ENCODE data around the gene RTL9.

DNA sequence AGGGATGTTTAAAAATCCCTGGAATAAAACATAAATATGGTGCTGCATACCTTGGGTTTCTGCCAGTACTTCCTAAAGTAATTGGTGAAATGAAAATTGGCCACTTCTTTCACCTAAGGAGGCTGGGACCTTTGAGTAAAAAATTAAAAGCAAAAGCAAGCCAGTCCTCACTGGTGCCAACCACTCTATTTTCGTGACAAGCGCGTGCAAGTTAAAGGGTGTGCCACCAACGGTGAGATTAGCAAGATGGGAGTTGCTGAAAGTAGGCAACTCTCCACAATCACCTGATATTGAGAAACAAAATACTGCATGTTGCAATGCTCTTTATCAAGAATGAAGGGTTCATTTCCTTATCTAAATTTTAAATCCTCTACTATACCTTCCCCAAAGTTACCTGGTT is 19.7 kb upstream of the RTL9 start:
- TF ChIP-seq, protein P1, sequence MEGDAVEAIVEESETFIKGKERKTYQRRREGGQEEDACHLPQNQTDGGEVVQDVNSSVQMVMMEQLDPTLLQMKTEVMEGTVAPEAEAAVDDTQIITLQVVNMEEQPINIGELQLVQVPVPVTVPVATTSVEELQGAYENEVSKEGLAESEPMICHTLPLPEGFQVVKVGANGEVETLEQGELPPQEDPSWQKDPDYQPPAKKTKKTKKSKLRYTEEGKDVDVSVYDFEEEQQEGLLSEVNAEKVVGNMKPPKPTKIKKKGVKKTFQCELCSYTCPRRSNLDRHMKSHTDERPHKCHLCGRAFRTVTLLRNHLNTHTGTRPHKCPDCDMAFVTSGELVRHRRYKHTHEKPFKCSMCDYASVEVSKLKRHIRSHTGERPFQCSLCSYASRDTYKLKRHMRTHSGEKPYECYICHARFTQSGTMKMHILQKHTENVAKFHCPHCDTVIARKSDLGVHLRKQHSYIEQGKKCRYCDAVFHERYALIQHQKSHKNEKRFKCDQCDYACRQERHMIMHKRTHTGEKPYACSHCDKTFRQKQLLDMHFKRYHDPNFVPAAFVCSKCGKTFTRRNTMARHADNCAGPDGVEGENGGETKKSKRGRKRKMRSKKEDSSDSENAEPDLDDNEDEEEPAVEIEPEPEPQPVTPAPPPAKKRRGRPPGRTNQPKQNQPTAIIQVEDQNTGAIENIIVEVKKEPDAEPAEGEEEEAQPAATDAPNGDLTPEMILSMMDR (IDR thresholded peaks at IDR 0.05) = no peak
- TF ChIP-seq POLR2A (IDR thresholded peaks at IDR 0.05) = no peak

All from adrenal gland (tissue), 5 donors.